Measurements from ENCODE around the gene PNKD. TPM values are rescaled to one million over a fixed set of nuclear protein-coding genes. Genes with fewer than 3 reads are reported as not detected.

The PNKD gene
- total and polyA plus RNA-seq, 11 donors = 53.8 to 146 (median 72.5) TPM

- Histone ChIP-seq H3K9me3 (peaks cover 0 to 11% (median 0%) of the 10 kb centered on the region in 12 donors), H3K4me1 (peaks cover 0 to 44% (median 11%) of the 10 kb centered on the region in 12 donors), H3K4me3 (peak overlapping the region in 8 of 12 donors; percentile 47 to 72 (median 62)), H3K27ac (peak overlapping the region in 11 of 12 donors; percentile 29 to 98 (median 92)), H3K27me3 (no peaks in the 10 kb centered on the region), H3K36me3 (no peaks in the 10 kb centered on the region)
- DNase-seq (peak in 4 of 5 donors; percentile 40 to 49 (median 48)), ATAC-seq (peak in 3 of 4 donors; percentile 3 to 41 (median 18))
- intact Hi-C loops (cut with DNase I) = loop anchor here in 5 of 10 donors (1.0 to 10.0 kb wide), 5 partner anchors 26 to 184 kb away; partner anchors contain the start of gene TMBIM1 (in 1 of the 5)
- no peak for TF ChIP-seq POLR2A (IDR thresholded peaks at IDR 0.05)
- TF ChIP-seq, protein P1, sequence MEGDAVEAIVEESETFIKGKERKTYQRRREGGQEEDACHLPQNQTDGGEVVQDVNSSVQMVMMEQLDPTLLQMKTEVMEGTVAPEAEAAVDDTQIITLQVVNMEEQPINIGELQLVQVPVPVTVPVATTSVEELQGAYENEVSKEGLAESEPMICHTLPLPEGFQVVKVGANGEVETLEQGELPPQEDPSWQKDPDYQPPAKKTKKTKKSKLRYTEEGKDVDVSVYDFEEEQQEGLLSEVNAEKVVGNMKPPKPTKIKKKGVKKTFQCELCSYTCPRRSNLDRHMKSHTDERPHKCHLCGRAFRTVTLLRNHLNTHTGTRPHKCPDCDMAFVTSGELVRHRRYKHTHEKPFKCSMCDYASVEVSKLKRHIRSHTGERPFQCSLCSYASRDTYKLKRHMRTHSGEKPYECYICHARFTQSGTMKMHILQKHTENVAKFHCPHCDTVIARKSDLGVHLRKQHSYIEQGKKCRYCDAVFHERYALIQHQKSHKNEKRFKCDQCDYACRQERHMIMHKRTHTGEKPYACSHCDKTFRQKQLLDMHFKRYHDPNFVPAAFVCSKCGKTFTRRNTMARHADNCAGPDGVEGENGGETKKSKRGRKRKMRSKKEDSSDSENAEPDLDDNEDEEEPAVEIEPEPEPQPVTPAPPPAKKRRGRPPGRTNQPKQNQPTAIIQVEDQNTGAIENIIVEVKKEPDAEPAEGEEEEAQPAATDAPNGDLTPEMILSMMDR (IDR thresholded peaks at IDR 0.05) = peak in 2 of 12 donors; percentile 7 to 12
- WGBS, 4 donors = 33 to 42% (median 36%) methylated on average over 27 of the region's 27 CpGs
These were observed 98.4 kb downstream of the PNKD start for GRCh38 chr2:218368621-218369153.

DNA sequence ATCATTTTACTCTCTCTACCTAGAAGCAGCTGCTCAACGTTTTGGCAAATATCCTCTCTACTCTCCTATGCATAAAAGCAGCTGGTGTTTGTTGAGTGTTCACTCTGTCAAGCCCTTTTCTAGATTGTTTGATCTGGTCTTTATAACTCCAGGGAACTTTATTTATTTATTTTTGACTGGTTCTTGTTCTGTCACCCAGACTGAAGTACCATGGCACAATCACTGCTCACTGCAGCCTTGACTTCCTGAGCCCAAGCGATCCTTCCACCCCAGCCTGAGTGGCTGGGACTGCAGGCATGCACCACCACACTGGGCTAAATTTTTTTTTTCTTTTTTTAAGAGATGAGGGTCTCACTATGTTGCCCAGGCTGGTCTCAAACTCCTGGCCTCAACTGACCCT, 99.0 kb downstream of the PNKD start:
- Histone ChIP-seq H3K27ac (peak overlapping the region in 9 of 12 donors; percentile 29 to 98 (median 92)), H3K4me1 (peaks cover 0 to 44% (median 11%) of the 10 kb centered on the region in 12 donors), H3K9me3 (peaks cover 0 to 11% (median 0%) of the 10 kb centered on the region in 12 donors), H3K27me3 (no peaks in the 10 kb centered on the region), H3K36me3 (no peaks in the 10 kb centered on the region), H3K4me3 (no peak overlapping the region)
- ATAC-seq (no peak), DNase-seq (peak in 1 of 5 donors; percentile 9)
- TF ChIP-seq, protein P1 (IDR thresholded peaks at IDR 0.05) = no peak
- TF ChIP-seq POLR2A (IDR thresholded peaks at IDR 0.05) = no peak
- intact Hi-C loops (cut with DNase I) = loop anchor here in 4 of 10 donors (2.0 to 10.0 kb wide), 4 partner anchors 25 to 185 kb away; partner anchors contain the start of gene TMBIM1 (in 1 of the 4)
- WGBS, 4 donors = 58 to 67% (median 62%) methylated on average over 2 of the region's 2 CpGs

DNA sequence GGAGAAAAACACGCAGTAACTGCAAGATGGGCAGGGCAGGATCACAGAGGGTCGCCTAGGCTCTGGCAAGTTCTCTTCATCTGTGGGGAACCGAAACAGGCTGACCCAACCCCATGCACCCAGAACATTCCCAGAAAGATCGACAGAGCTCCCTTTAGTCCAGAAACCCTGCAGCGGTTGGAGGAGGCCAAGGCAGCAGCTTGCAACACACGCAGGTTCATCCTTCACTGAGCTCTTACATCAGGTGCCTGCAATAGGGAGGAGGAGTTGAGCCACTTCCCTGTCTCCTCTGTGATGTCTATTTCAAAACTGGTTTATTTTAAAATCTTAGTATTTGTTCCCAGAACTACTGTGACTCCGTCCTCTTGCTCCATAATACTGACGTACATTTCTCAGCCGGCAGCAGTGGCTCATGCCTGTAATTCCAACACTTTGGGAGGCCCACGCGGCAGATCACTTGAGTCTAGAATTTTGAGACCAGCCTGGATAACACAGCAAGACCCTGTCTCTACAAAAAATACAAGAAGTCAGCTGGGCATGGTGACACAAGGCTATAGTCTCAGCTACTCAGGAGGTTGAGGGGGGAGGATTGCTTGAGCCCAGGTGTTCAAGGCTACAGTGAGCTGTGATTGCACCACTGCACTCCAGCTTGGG, 100.2 kb downstream of the PNKD start:
- Histone ChIP-seq H3K36me3 (no peaks in the 10 kb centered on the region), H3K27ac (peak overlapping the region in 10 of 12 donors; percentile 11 to 96 (median 50)), H3K4me3 (no peak overlapping the region), H3K27me3 (no peaks in the 10 kb centered on the region), H3K9me3 (peaks cover 0 to 11% (median 0%) of the 10 kb centered on the region in 12 donors), H3K4me1 (peaks cover 0 to 44% (median 11%) of the 10 kb centered on the region in 12 donors)
- intact Hi-C loops (cut with DNase I) = no loop called here
- WGBS, 4 donors = 75 to 78% (median 77%) methylated on average over 11 of the region's 11 CpGs
- peak; percentile 19 to 57 (median 31) for ATAC-seq
- TF ChIP-seq POLR2A (IDR thresholded peaks at IDR 0.05) = no peak
- TF ChIP-seq, protein P1 (IDR thresholded peaks at IDR 0.05) = no peak
- DNase-seq = peak in 3 of 5 donors; percentile 43 to 66 (median 50)

DNA sequence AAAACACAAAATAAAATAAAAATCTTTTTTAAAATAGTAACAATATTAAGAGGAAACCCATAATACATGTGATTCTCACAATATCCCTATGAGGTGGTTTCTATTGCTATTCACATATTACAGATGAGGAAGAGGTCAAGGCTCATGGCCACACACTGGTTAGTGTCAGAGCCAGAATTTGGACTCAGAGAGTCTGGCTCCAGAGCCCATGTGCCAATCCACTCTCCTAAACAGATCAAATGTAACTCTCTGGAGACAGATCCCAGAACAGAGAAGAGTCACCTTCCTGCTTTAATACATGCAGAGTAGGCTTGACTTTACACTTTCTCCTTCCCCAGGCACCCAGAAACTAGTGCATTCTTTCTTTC, 101.6 kb downstream of the PNKD start:
- DNase-seq (peak in 1 of 5 donors; percentile 7), ATAC-seq (no peak)
- H3K9me3 ChIP-seq = peaks cover 0 to 3% (median 0%) of the 10 kb centered on the region in 12 donors
- TF ChIP-seq, protein P1 (IDR thresholded peaks at IDR 0.05) = no peak
- no peak for TF ChIP-seq POLR2A (IDR thresholded peaks at IDR 0.05)
- H3K4me3 ChIP-seq = no peak overlapping the region
- H3K27me3 ChIP-seq = no peaks in the 10 kb centered on the region
- no peaks in the 10 kb centered on the region for H3K36me3 ChIP-seq
- intact Hi-C loops (cut with DNase I) = no loop called here
- peak overlapping the region in 2 of 12 donors; percentile 40 to 96 for H3K27ac ChIP-seq
- H3K4me1 ChIP-seq = peaks cover 0 to 43% (median 11%) of the 10 kb centered on the region in 12 donors

Data from heart left ventricle (tissue), 16 donors.